Neural crest cell (in vitro differentiated cells): ENCODE results near the gene NTNG1. TPM values are rescaled to one million over a fixed set of nuclear protein-coding genes. Genes with fewer than 3 reads are reported as not detected.

Experiments used
- DNase-seq: peaks from one replicate; pipeline ENCODE4 v3.0.0; 2021; ENCODE audit warnings: low read depth, mixed read lengths, low spot score
- H3K27ac Mint-ChIP-seq: one replicate; pipeline ENCODE4 v1.8.0; 2021; ENCODE audit warnings: mild to moderate bottlenecking, mixed read lengths; ENCODE audit not compliant: unreplicated experiment
- H3K27me3 Mint-ChIP-seq: 2 replicates; pipeline ENCODE4 v1.8.0; 2021; ENCODE audit warnings: low read depth, mild to moderate bottlenecking, mixed read lengths
- H3K36me3 Mint-ChIP-seq: 2 replicates; pipeline ENCODE4 v1.8.0; 2021; ENCODE audit warnings: low read depth, mild to moderate bottlenecking, mixed read lengths
- H3K4me1 Mint-ChIP-seq: 2 replicates; pipeline ENCODE4 v1.8.0; 2021; ENCODE audit warnings: mixed read lengths
- H3K4me3 Mint-ChIP-seq: one replicate; pipeline ENCODE4 v1.8.0; 2021; ENCODE audit warnings: mild to moderate bottlenecking, mixed read lengths
- H3K9me3 Mint-ChIP-seq: 2 replicates; pipeline ENCODE4 v1.8.0; 2021; ENCODE audit warnings: mixed read lengths
- total RNA-seq: library from RNA; stranded (reverse); gene quantifications from 2 replicates; pipeline ENCODE4 v1.2.1, GENCODE V29; 2021
- TF ChIP-seq, protein P1 (sequence below): fragments of 200-600 bp; sonication (generic); conservative IDR thresholded peaks from 2 replicates; pipeline ENCODE4 v1.5.0; 2021; ENCODE audit warnings: antibody characterized with exemption, mild to moderate bottlenecking

Gene NTNG1
- total RNA-seq, 1 donor from 2014 or later = 1.1 TPM

DNA sequence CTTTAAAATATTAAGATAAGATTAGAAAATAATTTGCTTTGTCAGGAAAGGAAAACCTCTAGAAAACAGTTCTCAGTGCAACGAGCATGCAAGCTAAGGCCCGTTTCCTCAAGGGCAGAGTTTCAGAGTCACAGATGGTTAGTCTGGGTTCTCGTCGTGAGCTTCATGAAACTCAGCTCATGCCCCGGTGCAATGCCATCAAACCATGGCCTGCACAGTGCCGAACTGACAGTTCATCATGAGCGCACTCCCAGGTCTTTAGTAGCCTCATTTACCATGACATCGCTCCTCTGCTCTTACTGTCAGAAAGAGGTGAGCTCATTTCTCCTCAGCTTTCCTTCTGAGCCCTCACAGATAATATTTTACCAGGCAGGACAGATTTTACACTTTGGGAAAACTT is 319.2 kb downstream of the NTNG1 start:
- no peak for DNase-seq

DNA sequence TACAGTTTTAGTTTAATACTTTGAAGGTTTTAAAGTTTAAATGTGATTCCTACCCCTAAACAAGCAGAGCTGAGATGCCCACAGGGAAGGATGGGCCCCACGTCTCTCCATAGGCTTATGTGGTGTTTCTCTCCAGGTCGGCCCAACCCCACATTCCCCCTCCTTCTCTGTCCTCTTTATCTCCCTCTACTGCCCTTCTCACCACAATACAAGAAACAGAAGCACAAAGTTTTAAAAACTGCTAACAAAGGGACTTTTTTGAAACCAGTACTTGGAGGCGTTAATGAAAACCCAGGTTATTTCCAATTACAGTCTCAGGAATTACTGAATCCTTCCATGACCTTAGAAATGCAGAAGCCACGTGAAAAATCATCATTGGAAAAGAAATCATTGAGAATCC is 324.0 kb downstream of the NTNG1 start:
- Mint-ChIP-seq H3K4me3 (no peak overlapping the region), H3K4me1 (peaks cover 5% of the 10 kb centered on the region), H3K36me3 (no peaks in the 10 kb centered on the region), H3K9me3 (peaks cover 2% of the 10 kb centered on the region), H3K27ac (no peak overlapping the region), H3K27me3 (no peaks in the 10 kb centered on the region)
- no peak for DNase-seq
- TF ChIP-seq, protein P1, sequence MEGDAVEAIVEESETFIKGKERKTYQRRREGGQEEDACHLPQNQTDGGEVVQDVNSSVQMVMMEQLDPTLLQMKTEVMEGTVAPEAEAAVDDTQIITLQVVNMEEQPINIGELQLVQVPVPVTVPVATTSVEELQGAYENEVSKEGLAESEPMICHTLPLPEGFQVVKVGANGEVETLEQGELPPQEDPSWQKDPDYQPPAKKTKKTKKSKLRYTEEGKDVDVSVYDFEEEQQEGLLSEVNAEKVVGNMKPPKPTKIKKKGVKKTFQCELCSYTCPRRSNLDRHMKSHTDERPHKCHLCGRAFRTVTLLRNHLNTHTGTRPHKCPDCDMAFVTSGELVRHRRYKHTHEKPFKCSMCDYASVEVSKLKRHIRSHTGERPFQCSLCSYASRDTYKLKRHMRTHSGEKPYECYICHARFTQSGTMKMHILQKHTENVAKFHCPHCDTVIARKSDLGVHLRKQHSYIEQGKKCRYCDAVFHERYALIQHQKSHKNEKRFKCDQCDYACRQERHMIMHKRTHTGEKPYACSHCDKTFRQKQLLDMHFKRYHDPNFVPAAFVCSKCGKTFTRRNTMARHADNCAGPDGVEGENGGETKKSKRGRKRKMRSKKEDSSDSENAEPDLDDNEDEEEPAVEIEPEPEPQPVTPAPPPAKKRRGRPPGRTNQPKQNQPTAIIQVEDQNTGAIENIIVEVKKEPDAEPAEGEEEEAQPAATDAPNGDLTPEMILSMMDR = no peak

More for the DNA sequence above, 319.2 kb downstream of the NTNG1 start:
- H3K4me1 Mint-ChIP-seq = peaks cover 5% of the 10 kb centered on the region
- no peak overlapping the region for H3K27ac Mint-ChIP-seq
- no peaks in the 10 kb centered on the region for H3K27me3 Mint-ChIP-seq
- H3K4me3 Mint-ChIP-seq = no peak overlapping the region
- TF ChIP-seq, protein P1 = no peak
- H3K9me3 Mint-ChIP-seq = peaks cover 2% of the 10 kb centered on the region
- no peaks in the 10 kb centered on the region for H3K36me3 Mint-ChIP-seq

DNA sequence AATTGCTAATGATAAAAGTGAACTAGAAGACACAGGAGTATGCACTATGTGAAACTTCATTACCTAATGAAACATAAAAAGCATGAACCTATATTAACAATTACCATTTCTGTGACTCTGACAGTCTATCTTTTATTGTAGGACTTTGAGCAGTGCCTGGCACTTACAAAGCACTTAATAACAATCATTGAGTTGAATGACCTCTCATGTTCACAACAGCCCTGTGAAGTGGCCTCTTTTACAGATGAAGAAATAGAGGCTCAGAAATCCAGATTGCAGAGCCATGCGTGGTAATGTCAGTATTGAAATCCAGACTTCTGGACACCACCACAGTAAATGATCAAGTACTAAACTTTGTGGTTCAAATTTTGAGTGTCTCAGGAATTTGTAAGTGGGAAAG is 326.4 kb downstream of the NTNG1 start:
- Mint-ChIP-seq H3K27me3 (no peaks in the 10 kb centered on the region), H3K4me1 (peaks cover 5% of the 10 kb centered on the region), H3K9me3 (peaks cover 4% of the 10 kb centered on the region), H3K27ac (no peak overlapping the region), H3K4me3 (no peak overlapping the region), H3K36me3 (no peaks in the 10 kb centered on the region)
- TF ChIP-seq, protein P1 = no peak
- no peak for DNase-seq

DNA sequence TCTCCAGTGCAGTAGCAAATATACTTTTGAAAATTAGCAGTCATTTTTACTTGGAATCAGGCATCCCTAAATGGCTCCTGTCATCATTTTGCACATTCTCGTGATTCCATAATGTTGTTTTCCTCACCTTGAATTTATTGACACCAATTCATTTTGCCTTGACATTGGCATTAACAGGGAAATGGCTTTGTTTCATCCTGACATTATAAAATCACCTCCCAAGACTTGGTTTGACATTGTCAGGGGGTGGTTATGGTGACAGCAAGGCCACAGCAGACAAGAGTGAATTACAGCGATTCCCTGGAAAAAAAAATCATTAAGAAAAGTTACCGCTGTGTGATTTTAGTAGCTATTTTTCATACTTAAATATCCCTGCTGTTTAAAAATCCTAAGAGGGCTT is 327.0 kb downstream of the NTNG1 start:
- H3K4me3 Mint-ChIP-seq = no peak overlapping the region
- no peak overlapping the region for H3K27ac Mint-ChIP-seq
- H3K27me3 Mint-ChIP-seq = no peaks in the 10 kb centered on the region

DNA sequence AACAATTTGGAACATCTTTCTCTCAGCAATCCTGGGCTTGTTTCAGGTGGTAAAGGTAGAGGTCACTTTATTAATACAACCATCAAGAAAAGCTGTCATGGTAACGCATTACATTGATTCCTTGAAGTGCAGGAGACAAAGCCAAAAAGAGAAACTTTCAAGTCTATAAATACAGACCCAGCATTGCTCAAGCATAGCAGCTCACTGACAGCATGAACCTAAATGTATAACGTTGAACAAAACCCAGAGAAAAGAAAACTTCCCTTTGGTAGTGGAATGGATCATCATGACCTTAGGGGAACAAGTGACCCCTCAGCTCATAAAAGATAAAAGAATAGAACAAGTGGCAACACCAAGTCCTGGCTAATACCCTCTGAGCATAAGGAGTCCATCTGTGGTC is 332.2 kb downstream of the NTNG1 start:
- H3K4me3 Mint-ChIP-seq = no peak overlapping the region
- TF ChIP-seq, protein P1 = no peak
- H3K36me3 Mint-ChIP-seq = no peaks in the 10 kb centered on the region
- H3K9me3 Mint-ChIP-seq = peaks cover 2% of the 10 kb centered on the region
- no peak for DNase-seq
- H3K27me3 Mint-ChIP-seq = no peaks in the 10 kb centered on the region
- no peaks in the 10 kb centered on the region for H3K4me1 Mint-ChIP-seq
- H3K27ac Mint-ChIP-seq = no peak overlapping the region

More for the DNA sequence above, 327.0 kb downstream of the NTNG1 start:
- TF ChIP-seq, protein P1 = no peak
- H3K9me3 Mint-ChIP-seq = peaks cover 4% of the 10 kb centered on the region
- no peak for DNase-seq
- no peaks in the 10 kb centered on the region for H3K36me3 Mint-ChIP-seq
- peaks cover 5% of the 10 kb centered on the region for H3K4me1 Mint-ChIP-seq
